ENCODE measurements around the gene CEP192.

The CEP192 gene

GRCh38 chr18:13101659-13102197 is 110.6 kb downstream of the CEP192 start:
- no peak for DNase-seq

- DNase-seq = no peak
Observed at GRCh38 chr18:13103366-13103765, 112.2 kb downstream of the CEP192 start.

DNA sequence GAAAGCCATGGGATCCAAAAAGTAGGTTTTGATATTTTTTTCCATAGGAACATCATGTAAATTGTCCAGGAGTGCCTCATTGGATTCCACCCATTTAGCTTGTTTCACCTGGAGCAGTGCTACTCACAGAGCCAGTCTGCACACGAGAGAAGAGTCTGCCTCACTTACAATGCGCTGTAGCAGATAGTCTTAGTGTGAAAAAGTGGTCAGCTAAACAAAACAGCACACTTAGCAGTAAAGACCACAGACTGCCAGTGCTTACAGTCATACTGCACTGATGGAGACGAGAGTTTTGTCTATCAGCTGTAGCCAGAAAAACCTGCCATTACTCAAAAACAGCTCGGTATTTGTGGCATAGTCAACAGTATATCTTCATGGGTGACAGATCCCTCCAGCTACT is 113.9 kb downstream of the CEP192 start:
- DNase-seq = no peak

DNA sequence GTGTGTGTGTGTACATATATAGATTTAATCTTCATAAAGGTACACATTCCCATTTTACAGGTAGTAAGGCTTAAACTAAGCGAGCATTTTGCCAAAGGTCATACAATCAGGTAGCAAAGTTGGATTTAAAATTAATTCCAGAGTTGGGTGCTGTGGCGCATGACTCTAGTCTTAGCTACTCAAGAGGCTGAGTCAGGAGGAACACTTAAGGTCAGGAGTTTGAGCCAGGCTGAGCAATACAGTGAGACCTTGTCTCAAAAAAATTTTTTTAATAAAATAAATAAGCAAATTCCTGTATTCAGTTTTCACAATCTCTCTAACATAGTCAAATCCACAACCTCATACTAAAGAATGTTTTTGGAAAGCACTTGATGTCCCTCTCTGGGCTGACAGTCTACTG is 115.9 kb downstream of the CEP192 start:
- no peak for DNase-seq

DNA sequence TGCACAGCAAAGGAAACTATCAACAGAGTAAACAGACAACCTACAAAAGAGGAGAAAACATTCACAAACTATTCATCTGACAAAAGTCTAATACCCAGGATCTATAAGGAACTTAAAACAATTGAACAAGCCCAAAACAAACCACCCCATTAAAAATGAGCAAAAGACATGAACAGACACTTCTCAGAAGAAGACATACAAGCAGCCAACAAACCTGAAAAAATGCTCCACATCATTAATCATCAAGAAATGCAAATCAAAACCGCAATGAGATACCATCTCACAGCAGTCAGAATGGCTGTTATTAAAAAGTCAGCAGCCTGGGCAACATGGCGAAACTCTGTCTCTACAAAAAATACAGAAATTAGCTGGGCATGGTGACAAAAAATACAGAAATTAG is 117.2 kb downstream of the CEP192 start:
- no peak for DNase-seq

- no peak for DNase-seq
Observed at GRCh38 chr18:13110559-13110958, 119.4 kb downstream of the CEP192 start.

DNA sequence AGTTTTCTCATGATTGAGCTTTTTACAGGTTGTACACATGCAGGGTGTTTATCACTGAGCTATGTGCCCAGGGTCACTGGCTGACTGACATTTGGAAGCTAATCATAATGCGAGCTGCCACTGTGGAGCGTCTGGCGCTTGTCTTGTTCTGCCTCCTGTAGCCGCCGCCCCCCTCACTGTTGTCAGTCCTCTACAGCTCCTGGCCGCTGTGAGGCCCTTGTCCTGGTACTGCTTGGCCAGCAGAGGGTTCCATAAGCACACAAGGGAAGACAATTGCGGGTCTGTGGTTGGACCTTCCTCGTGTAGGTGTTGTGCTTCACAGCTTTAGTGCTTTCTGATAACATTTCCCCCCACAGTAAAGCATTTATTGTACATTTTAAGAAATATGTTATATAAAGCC is 121.8 kb downstream of the CEP192 start:
- no peak for DNase-seq

GRCh38 chr18:13120255-13120654 is 129.1 kb downstream of the CEP192 start:
- no peak for DNase-seq

- no peak for DNase-seq
Observed at GRCh38 chr18:13120983-13121441, 129.8 kb downstream of the CEP192 start.

DNA sequence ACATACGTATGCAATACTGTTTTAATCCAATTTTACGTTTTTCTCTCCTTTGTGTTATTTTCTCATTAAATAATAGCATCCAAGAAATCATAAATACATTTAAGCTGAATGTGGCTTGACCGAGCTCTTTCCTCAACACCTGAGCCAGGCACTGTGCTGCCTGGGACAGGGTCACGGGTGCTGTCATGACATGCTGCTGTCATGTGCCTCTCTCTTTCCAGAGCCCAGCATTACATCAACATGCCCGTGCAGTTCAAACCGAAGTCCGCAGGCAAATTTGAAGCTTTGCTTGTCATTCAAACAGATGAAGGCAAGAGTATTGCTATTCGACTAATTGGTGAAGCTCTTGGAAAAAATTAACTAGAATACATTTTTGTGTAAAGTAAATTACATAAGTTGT is 133.2 kb downstream of the CEP192 start:
- no peak for DNase-seq

DNA sequence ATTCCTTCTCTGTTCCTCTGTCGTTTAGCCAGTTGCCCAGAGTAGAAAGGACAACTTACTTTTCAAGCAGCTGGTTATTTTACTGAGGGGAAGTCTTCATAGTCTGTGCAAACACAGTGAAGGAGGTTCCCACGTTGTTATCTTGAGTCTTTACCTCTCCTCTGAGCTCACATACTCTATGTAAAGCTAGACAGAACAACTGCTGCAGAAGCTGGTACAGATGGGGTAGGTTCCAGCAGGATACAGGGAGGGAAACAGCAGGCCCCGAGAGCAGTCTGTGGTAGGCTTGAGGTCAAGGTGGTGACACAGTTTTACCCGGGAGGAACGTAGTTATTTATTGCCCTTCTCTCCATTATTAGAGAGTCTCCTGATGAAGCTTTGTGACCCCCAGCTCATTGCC is 134.0 kb downstream of the CEP192 start:
- no peak for DNase-seq

- no peak for DNase-seq
Observed at GRCh38 chr18:13126966-13127598, 135.9 kb downstream of the CEP192 start.

- DNase-seq = no peak
Observed at GRCh38 chr18:13131283-13131682, 140.1 kb downstream of the CEP192 start.

DNA sequence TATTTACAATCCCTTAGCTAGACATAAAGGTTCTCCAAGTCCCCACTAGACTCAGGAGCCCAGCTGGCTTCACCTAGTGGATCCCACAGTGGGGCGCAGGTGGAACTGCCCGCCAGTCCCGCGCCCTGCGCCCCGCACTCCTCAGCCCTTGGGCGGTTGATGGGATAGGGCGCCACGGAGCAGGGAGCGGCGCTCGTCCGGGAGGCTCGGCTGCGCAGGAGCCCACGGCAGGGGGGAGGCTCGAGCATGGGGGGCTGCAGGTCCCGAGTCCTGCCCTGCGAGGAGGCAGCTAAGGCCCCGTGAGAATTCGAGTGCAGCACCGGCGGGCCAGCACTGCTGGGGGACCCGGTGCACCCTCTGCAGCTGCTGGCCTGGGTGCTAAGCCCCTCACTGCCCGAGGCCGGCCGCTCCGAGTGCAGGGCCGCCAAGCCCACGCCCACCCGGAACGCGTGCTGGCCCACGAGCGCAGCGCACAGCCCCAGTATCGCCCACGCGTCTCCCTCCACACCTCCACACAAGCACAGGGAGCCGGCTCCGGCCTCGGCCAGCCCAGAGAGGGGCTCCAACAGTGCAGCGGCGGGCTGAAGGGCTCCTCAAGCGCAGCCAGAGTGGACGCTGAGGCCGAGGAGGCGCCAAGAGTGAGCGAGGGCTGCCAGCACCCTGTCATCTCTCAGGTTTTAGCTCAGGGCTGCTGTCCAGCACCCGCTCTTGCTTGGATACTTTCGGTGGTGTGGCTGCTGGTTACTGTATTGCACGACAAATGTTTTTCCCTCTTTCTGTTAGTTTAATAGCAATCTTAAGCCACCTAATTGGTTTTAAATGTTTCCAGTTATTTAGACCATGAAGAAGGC is 143.6 kb downstream of the CEP192 start:
- DNase-seq = no peak

DNA sequence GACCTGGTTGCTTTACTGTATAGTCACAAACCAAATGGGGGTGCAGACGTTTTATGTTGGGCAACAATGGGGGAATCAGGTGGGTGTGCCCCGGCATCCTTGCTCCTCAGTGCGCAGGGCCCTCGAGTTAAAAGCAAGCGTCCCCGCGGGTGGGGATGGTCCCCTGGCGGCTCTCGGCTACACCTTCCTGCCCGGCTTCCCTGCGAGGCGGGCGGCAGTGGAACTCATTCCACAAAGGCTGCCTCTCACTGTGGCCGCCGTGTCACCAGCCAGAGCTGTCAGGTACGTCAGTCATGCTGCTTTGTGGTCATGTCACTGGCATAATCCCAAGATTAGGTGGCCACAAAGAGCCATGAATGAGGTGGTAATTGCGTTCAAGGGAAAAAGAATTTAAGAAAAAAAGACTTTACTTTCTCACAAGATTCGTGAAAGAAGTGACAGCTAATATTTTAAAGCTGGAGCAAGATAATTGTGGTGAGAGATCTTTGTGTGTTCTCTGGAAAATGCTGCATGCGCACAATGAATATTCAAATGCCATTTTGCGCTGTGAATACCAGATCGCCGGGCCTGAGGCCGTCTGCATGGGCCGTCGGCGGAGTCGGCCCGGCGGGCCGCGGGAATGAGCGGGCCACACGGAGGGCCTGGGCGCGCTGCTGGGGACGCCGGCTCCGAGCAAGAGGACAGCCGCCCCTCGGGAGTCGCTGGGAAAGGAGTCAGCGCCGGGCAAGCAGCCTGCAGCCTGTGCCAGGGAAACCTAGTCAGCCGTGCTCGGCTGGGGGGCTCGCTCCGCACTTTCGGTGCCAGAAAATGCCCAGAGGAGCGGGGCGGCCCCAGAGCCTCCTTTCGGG is 145.1 kb downstream of the CEP192 start:
- DNase-seq = peak; percentile 19

GRCh38 chr18:13136904-13137669 is 145.9 kb downstream of the CEP192 start:
- DNase-seq = peak; percentile 29

- DNase-seq = no peak
Observed at GRCh38 chr18:13137670-13138419, 146.7 kb downstream of the CEP192 start.

DNA sequence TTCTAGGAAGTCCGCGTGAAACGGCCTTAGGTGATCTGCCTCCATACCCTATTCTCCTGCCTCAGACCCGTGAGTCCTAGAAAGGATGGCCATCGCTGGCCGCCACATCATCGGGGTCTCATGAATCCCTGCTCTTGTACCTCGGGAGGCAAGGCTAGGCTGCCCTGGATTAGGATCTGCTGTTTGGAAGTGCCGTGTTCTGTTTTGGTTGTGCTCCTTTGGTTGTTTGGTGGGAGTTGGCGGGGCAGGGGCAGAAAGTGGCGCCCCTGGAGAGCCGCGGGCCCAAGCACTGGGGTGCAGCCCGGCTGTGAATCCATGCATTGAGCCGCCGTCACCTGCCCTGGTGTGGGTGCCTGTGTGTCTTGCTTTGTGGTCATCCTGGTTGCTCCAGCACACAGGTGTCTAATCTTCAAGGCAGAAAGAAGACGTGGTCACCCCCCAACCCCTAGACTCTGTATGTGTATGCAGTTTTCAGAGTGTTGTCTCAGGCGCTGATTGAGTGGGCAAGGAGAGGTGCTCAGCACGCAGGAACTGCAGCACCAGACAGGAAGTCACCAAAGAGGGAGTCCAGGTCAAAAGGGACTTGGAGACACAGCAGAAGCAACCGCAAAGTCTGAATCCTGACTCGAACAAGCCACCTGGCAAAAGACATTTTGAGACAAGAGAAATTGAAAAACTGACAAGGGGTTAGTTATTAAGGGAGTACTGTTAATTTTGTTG is 147.4 kb downstream of the CEP192 start:
- DNase-seq = no peak

GRCh38 chr18:13139885-13140450 is 148.8 kb downstream of the CEP192 start:
- no peak for DNase-seq

DNA sequence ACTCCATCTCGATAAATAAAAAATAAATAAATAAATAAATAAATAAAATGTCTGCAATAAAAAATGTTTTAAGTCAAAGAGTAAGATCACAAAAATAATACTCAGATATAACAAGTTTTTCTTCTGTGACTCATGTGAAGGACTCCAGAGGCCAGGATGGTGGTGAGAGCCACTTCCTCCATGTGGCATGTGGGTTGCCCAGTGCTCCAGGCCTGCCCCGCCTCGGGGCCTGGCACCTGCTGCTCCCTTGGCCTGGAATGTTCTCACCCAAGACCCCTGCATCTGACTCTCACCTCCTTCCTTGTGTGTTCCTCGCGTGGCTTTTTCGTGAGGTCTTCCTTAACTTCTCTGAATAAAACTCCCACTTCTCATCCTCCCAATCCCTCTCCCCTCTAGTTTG is 150.0 kb downstream of the CEP192 start:
- DNase-seq = no peak
